Neural cell (in vitro differentiated cells): ENCODE data around the gene ARMC2. TPM values are rescaled to one million over a fixed set of nuclear protein-coding genes. Genes with fewer than 3 reads are reported as not detected.
"Not testable (repeated sequence)": the region's sequence is repeated elsewhere in the genome, so short reads cannot be mapped to it uniquely, and the experiment has no call there.

Experiments used
- H2AFZ ChIP-seq: fragments of 200-600, 300-800 bp; sonication (generic), shearing (Covaris generic); 2 replicates; pipeline ENCODE4 v1.6.0; 2014; ENCODE audit warnings: low read depth, mild to moderate bottlenecking, antibody characterized with exemption, low read length, moderate library complexity
- H3F3A ChIP-seq: fragments of 200-600 bp; shearing (Covaris generic); 2 replicates; pipeline ENCODE4 v1.6.1; 2016; ENCODE audit warnings: mild to moderate bottlenecking, moderate library complexity, mixed read lengths, antibody characterized with exemption, low read length; ENCODE audit not compliant: insufficient read depth, poor library complexity, severe bottlenecking
- H3K27ac ChIP-seq: fragments of 200-600, 300-800 bp; sonication (generic), shearing (Covaris generic); 2 replicates; pipeline ENCODE4 v1.5.1; 2014; ENCODE audit warnings: mild to moderate bottlenecking, low read length, moderate library complexity
- H3K27me3 ChIP-seq: fragments of 300-800, 200-600 bp; sonication (generic), shearing (Covaris generic); 2 replicates; pipeline ENCODE4 v1.6.0; 2014; ENCODE audit warnings: mild to moderate bottlenecking, low read depth, low read length, moderate library complexity; ENCODE audit not compliant: insufficient read depth
- H3K36me3 ChIP-seq: fragments of 300-800, 200-600 bp; sonication (generic), shearing (Covaris generic); 2 replicates; pipeline ENCODE4 v1.5.1; 2014; ENCODE audit warnings: mild to moderate bottlenecking, antibody characterized with exemption, low read length, moderate library complexity; ENCODE audit not compliant: insufficient read depth
- H3K4me2 ChIP-seq: fragments of 300-800, 200-600 bp; sonication (generic), shearing (Covaris generic); 2 replicates; pipeline ENCODE4 v1.6.0; 2014; ENCODE audit warnings: mild to moderate bottlenecking, low read length
- H3K4me3 ChIP-seq: fragments of 300-800, 200-600 bp; sonication (generic), shearing (Covaris generic); 2 replicates; pipeline ENCODE4 v1.5.1; 2014; ENCODE audit warnings: mild to moderate bottlenecking, low read length, moderate library complexity
- H3K79me2 ChIP-seq: fragments of 200-600 bp; shearing (Covaris generic); replicated peaks from 2 replicates; pipeline ENCODE4 v1.6.0; 2014; ENCODE audit warnings: mild to moderate bottlenecking, low read length, moderate library complexity; ENCODE audit not compliant: insufficient read depth
- H3K9ac ChIP-seq: fragments of 300-800, 200-600 bp; sonication (generic), shearing (Covaris generic); 2 replicates; pipeline ENCODE4 v1.6.1; 2016; ENCODE audit warnings: mild to moderate bottlenecking, low read length, mixed read lengths
- H3K9me2 ChIP-seq: fragments of 200-600 bp; shearing (Covaris generic); 2 replicates; pipeline ENCODE4 v1.6.1; 2016; ENCODE audit warnings: mild to moderate bottlenecking, low read length, mixed read lengths; ENCODE audit not compliant: insufficient read depth
- H3K9me3 ChIP-seq: fragments of 200-600, 300-800 bp; sonication (generic), shearing (Covaris generic); 2 replicates; pipeline ENCODE4 v1.6.1; 2016; ENCODE audit warnings: mild to moderate bottlenecking, mixed run types, low read length, moderate library complexity, mixed read lengths
- H4K20me1 ChIP-seq: fragments of 200-600 bp; shearing (Covaris generic); 2 replicates; pipeline ENCODE4 v1.6.1; 2016; ENCODE audit warnings: mild to moderate bottlenecking, mixed run types; ENCODE audit not compliant: insufficient read depth
- CTCF ChIP-seq: fragments of 450-650 bp; IDR thresholded peaks from 2 replicates; pipeline ENCODE4 v1.5.1; 2014; ENCODE audit warnings: antibody characterized with exemption, mild to moderate bottlenecking, moderate library complexity; ENCODE audit not compliant: poor library complexity, severe bottlenecking
- EP300 ChIP-seq: fragments of 450-650 bp; conservative IDR thresholded peaks from 2 replicates; pipeline ENCODE4 v1.6.1; 2014; ENCODE audit warnings: antibody characterized with exemption, mild to moderate bottlenecking, moderate library complexity; ENCODE audit not compliant: poor library complexity, severe bottlenecking
- EZH2 ChIP-seq: fragments of 200-600, 300-800 bp; shearing (Covaris generic), sonication (generic); IDR thresholded peaks from 2 replicates; pipeline ENCODE4 v1.6.1; 2014; ENCODE audit warnings: antibody characterized with exemption, low read length, borderline replicate concordance, mild to moderate bottlenecking; ENCODE audit not compliant: insufficient read depth, poor library complexity, severe bottlenecking
- MXI1 ChIP-seq: fragments of 450-650 bp; conservative IDR thresholded peaks from 2 replicates; pipeline ENCODE4 v1.6.1; 2014; ENCODE audit warnings: antibody characterized with exemption, mild to moderate bottlenecking; ENCODE audit not compliant: poor library complexity, severe bottlenecking
- POLR2AphosphoS5 ChIP-seq: IDR thresholded peaks from 2 replicates; pipeline ENCODE4 v1.6.1; 2012
- RAD21 ChIP-seq: fragments of 450-650 bp; conservative IDR thresholded peaks from 2 replicates; pipeline ENCODE4 v1.6.1; 2014; ENCODE audit warnings: antibody characterized with exemption, mild to moderate bottlenecking, moderate library complexity
- REST ChIP-seq: IDR thresholded peaks from 2 replicates; pipeline ENCODE4 v1.6.1; 2012; ENCODE audit warnings: borderline replicate concordance
- SMC3 ChIP-seq: fragments of 450-650 bp; conservative IDR thresholded peaks from 2 replicates; pipeline ENCODE4 v1.6.1; 2014; ENCODE audit warnings: antibody characterized with exemption, mild to moderate bottlenecking, moderate library complexity; ENCODE audit not compliant: poor library complexity
- TAF1 ChIP-seq: IDR thresholded peaks from 2 replicates; pipeline ENCODE4 v1.6.1; 2012; ENCODE audit warnings: low read depth
- polyA plus RNA-seq: library from polyadenylated mRNA; depleted of rRNA; stranded (reverse); fragments of >200 nt; gene quantifications from 2 replicates; pipeline ENCODE4 v1.2.3, GENCODE V29; 2014

The ARMC2 gene
- polyA plus RNA-seq, 1 donor from 2014 or later, result 18.6 TPM

DNA sequence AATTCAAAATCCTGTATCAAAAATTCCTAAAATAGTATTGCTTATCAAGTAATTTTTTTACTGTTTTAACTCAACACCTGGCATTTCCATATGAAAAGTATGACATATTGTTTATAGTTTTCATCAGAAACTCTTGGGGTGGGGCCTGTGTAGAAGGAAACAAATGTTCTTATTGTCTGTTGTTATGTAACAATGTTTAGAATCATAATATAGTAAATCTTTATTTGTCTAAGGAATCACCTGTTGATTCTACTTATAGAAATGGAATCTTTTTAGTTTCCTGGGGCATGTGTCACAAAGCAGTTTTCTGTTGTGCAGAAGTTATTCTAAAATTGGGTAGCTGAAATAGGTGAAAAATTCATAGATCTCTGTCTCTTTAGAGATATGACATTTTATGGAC is 4.9 kb downstream of the ARMC2 start:
- Histone ChIP-seq H3K9me3 (peaks cover 9% of the 10 kb centered on the region), H3K9me2 (no peaks in the 10 kb centered on the region), H3K4me3 (no peak overlapping the region), H3K4me2 (no peak overlapping the region), H4K20me1 (no peaks in the 10 kb centered on the region), H3K27me3 (no peaks in the 10 kb centered on the region), H3K27ac (no peak overlapping the region), H3K36me3 (peaks cover 28% of the 10 kb centered on the region), H2AFZ (no peak overlapping the region), H3F3A (no peaks in the 10 kb centered on the region), H3K9ac (no peak overlapping the region), H3K79me2 (peaks cover 25% of the 10 kb centered on the region)
- TF ChIP-seq EP300 (no peak), CTCF (no peak)

DNA sequence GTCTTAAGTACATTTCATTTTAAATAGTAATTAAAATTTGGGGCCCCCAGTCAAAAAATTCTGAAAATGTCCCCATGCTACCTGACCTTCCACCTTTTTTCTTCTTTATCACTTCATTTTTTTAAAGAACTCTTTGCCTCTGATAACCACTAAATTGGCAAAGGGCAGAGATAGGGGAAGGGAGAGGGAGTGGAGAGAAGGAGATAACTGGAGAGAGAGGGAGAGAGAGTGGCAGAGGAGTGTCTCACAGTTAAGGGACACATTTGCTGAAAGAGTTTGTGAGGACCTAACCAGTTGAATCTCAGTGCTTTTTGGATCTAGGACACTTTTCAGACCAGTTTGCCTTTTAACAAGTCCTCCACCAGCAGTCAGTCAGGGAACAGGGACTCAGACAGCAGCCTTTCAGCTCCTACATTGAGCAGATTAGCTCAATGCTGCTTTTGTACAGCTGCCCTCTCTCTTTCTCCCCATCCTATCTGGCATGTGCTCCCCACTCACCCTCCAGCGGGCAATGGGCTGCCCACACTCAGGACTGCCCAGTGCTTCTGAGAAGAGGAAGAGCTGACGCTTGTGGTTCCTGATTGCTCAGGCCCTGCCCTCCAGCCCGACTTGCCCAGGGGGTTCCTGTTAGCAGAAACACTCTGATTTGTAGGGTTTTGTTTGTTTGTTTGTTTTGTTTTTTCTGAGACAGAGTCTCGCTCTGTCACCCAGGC is 14.4 kb downstream of the ARMC2 start:
- no peaks in the 10 kb centered on the region for H4K20me1 ChIP-seq
- no peaks in the 10 kb centered on the region for H3K9me2 ChIP-seq
- no peak overlapping the region for H3K4me3 ChIP-seq
- H3K79me2 ChIP-seq, result no peaks in the 10 kb centered on the region
- no peaks in the 10 kb centered on the region for H3K9me3 ChIP-seq
- H3K9ac ChIP-seq, result no peak overlapping the region
- H3K27ac ChIP-seq, result no peak overlapping the region
- H3K4me2 ChIP-seq, result no peak overlapping the region
- no peak overlapping the region for H2AFZ ChIP-seq
- H3F3A ChIP-seq, result no peaks in the 10 kb centered on the region
- peaks cover 15% of the 10 kb centered on the region for H3K36me3 ChIP-seq
- no peak for TF ChIP-seq POLR2AphosphoS5
- TF ChIP-seq TAF1, result no peak
- TF ChIP-seq REST, result no peak
- no peak for TF ChIP-seq SMC3
- TF ChIP-seq EZH2, result no peak
- TF ChIP-seq EP300, result no peak
- TF ChIP-seq MXI1, result no peak
- TF ChIP-seq RAD21, result no peak
- TF ChIP-seq CTCF, result no peak
- no peaks in the 10 kb centered on the region for H3K27me3 ChIP-seq

DNA sequence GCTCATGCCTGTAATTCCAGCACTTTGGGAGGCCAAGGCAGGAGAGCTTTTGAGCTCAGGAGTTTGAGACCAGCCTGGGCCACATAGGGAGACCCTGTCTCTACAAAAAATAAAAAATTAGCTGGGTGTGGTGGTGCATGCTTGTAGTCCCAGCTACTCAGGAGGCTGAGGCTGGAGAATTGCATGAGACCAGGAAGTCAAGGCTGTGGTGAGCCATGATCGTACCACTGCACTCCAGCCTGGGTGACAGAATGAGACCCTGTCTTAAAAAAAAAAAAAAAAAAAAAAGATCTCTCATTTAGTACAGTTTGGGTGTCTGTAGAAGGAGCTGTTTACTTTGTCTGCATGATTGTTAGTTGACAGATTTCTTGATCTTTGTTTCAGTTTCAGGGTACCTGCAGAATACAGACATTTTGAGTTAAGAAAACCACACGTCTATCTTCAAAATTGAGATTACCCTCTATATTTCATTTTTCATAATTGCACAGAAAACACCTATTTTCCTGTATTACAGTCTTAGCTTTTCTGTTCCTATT is 17.6 kb downstream of the ARMC2 start:
- not testable (repeated sequence) for H3K79me2 ChIP-seq, H3K36me3 ChIP-seq, H3K9me3 ChIP-seq, H2AFZ ChIP-seq, H3K4me3 ChIP-seq, H3K27ac ChIP-seq, H3K9me2 ChIP-seq, H4K20me1 ChIP-seq, H3K4me2 ChIP-seq, H3K9ac ChIP-seq, H3K27me3 ChIP-seq, H3F3A ChIP-seq
